Breast epithelium (tissue), 4 donors: ENCODE results near the gene SDR42E2. TPM values are rescaled to one million over a fixed set of nuclear protein-coding genes. Genes with fewer than 3 reads are reported as not detected.
A peak's percentile ranks its signal among the peaks of the same experiment; 100 is the strongest.

Experiments
- DNase-seq, 2 donors: peaks; one replicate each; pipeline ENCODE4 v3.0.0-alpha.2; 2019; ENCODE audit warnings: low spot score in 2 of 2
- H3K27ac ChIP-seq, 2 donors: fragments of 200-600 bp; sonication (generic) in 1 of 2; one replicate each; pipeline ENCODE4 v1.5.1; 2016 to 2019; ENCODE audit warnings: mild to moderate bottlenecking in 1 of 2
- H3K27me3 ChIP-seq, 2 donors: fragments of 200-600 bp; sonication (generic) in 1 of 2; one replicate each; pipeline versions ENCODE4 v1.5.1 to v1.6.0; 2017 to 2019; ENCODE audit warnings: control low read depth in 1 of 2, mild to moderate bottlenecking in 1 of 2
- H3K36me3 ChIP-seq: fragments of 200-600 bp; one replicate; pipeline ENCODE4 v1.5.1; 2019
- H3K4me1 ChIP-seq, 2 donors: fragments of 200-600 bp; sonication (generic); one replicate each; pipeline ENCODE4 v1.5.1; 2016 to 2019; ENCODE audit warnings: control low read depth in 1 of 2
- H3K4me3 ChIP-seq, 3 donors: fragments of 200-600 bp; sonication (generic); 1 replicate in 2 of 3; 2 replicates in 1 of 3; pipeline ENCODE4 v1.5.1; 2016 to 2019; ENCODE audit warnings: mild to moderate bottlenecking in 3 of 3, moderate library complexity in 2 of 3
- H3K9me3 ChIP-seq, 2 donors: fragments of 200-600 bp; sonication (generic) in 1 of 2; one replicate each; pipeline ENCODE4 v1.5.1; 2016 to 2019; ENCODE audit warnings: control low read depth in 1 of 2
- CTCF ChIP-seq, 3 donors: fragments of 450-650 bp; IDR thresholded peaks; one replicate each; pipeline ENCODE4 v1.5.1; 2016 to 2017; ENCODE audit warnings: antibody characterized with exemption in 3 of 3, mild to moderate bottlenecking in 3 of 3, moderate library complexity in 3 of 3
- POLR2A ChIP-seq: fragments of 450-650 bp; IDR thresholded peaks from one replicate; pipeline ENCODE4 v1.6.1; 2016; ENCODE audit warnings: antibody characterized with exemption, mild to moderate bottlenecking, moderate library complexity
- POLR2AphosphoS5 ChIP-seq, 3 donors: sonication (generic); formaldehyde crosslinking; IDR thresholded peaks; one replicate each; pipeline ENCODE4 v1.6.1; 2017; ENCODE audit warnings: antibody characterized with exemption in 3 of 3
- intact Hi-C: fragments of 100-400 bp; cut with DNase I; formaldehyde crosslinking; loops from one replicate; pipeline ENCODE4 v1.15.1; 2023; ENCODE audit warnings: low total_unique reads
- total RNA-seq, 3 donors: library from RNA; depleted of rRNA; stranded (reverse); fragments of >200 nt; gene quantifications; one replicate each; pipeline ENCODE4 v1.1.0, GENCODE V29; 2016

Gene SDR42E2
- total RNA-seq, 3 donors from 2014 or later: 0.16 TPM; not detected in 2

- TF ChIP-seq POLR2AphosphoS5 (IDR thresholded peaks at IDR 0.05) (peak in 1 of 3 donors; percentile 2), POLR2A (no peak)
- H3K27ac ChIP-seq: peak overlapping the region; percentile 21 to 53
- no peak for DNase-seq
- no peaks in the 10 kb centered on the region for H3K27me3 ChIP-seq
- H3K9me3 ChIP-seq: no peaks in the 10 kb centered on the region
- no peaks in the 10 kb centered on the region for H3K4me1 ChIP-seq
- no peak overlapping the region for H3K4me3 ChIP-seq
- intact Hi-C loops: no loop called here
- no peaks in the 10 kb centered on the region for H3K36me3 ChIP-seq
Observed at GRCh38 chr16:22217890-22218730, 55.8 kb downstream of the SDR42E2 start.

- H3K4me1 ChIP-seq: no peaks in the 10 kb centered on the region
Observed at GRCh38 chr16:22219389-22220068, 57.2 kb downstream of the SDR42E2 start.

GRCh38 chr16:22220069-22220440, 57.7 kb downstream of the SDR42E2 start:
- DNase-seq: no peak
- intact Hi-C loops: no loop called here
- H3K36me3 ChIP-seq: no peaks in the 10 kb centered on the region
- H3K4me3 ChIP-seq: no peak overlapping the region
- H3K27ac ChIP-seq: peak overlapping the region; percentile 8 to 52
- H3K9me3 ChIP-seq: no peaks in the 10 kb centered on the region
- no peak for TF ChIP-seq POLR2A
- no peak for TF ChIP-seq POLR2AphosphoS5 (IDR thresholded peaks at IDR 0.05)
- no peak for TF ChIP-seq CTCF (IDR thresholded peaks at IDR 0.05)
- no peaks in the 10 kb centered on the region for H3K27me3 ChIP-seq
- H3K4me1 ChIP-seq: no peaks in the 10 kb centered on the region

More at GRCh38 chr16:22219389-22220068, 57.2 kb downstream of the SDR42E2 start:
- Histone ChIP-seq H3K9me3 (no peaks in the 10 kb centered on the region), H3K36me3 (no peaks in the 10 kb centered on the region), H3K4me3 (no peak overlapping the region), H3K27me3 (no peaks in the 10 kb centered on the region), H3K27ac (no peak overlapping the region)
- no peak for TF ChIP-seq POLR2AphosphoS5 (IDR thresholded peaks at IDR 0.05)
- no peak for TF ChIP-seq CTCF (IDR thresholded peaks at IDR 0.05)
- no peak for TF ChIP-seq POLR2A
- intact Hi-C loops: no loop called here
- no peak for DNase-seq

GRCh38 chr16:22220714-22221113, 58.4 kb downstream of the SDR42E2 start:
- H3K27ac ChIP-seq: peak overlapping the region; percentile 52 to 66
- no peaks in the 10 kb centered on the region for H3K27me3 ChIP-seq
- no peaks in the 10 kb centered on the region for H3K9me3 ChIP-seq
- intact Hi-C loops: no loop called here
- TF ChIP-seq POLR2AphosphoS5 (IDR thresholded peaks at IDR 0.05) (no peak), POLR2A (no peak), CTCF (IDR thresholded peaks at IDR 0.05) (no peak)
- no peak overlapping the region for H3K4me3 ChIP-seq
- DNase-seq: peak in 1 of 2 donors; percentile 60
- no peaks in the 10 kb centered on the region for H3K36me3 ChIP-seq
- H3K4me1 ChIP-seq: no peaks in the 10 kb centered on the region

- DNase-seq: no peak
- Histone ChIP-seq H3K9me3 (no peaks in the 10 kb centered on the region), H3K4me1 (no peaks in the 10 kb centered on the region), H3K27me3 (no peaks in the 10 kb centered on the region), H3K27ac (no peak overlapping the region), H3K36me3 (no peaks in the 10 kb centered on the region), H3K4me3 (no peak overlapping the region)
- TF ChIP-seq POLR2AphosphoS5 (IDR thresholded peaks at IDR 0.05) (no peak), POLR2A (no peak), CTCF (IDR thresholded peaks at IDR 0.05) (no peak)
- intact Hi-C loops: no loop called here
Observed at GRCh38 chr16:22222006-22222405, 59.7 kb downstream of the SDR42E2 start.
